Osteoblast (primary cell): ENCODE data around the gene TBC1D2B. TPM values are rescaled to one million over a fixed set of nuclear protein-coding genes. Genes with fewer than 3 reads are reported as not detected.

Experiments
- DNase-seq: peaks from one replicate; pipeline ENCODE4 v3.0.0; 2011; ENCODE audit warnings: low spot score, mixed read lengths; ENCODE audit not compliant: insufficient read length; ENCODE audit errors: missing footprints
- H2AFZ ChIP-seq: 2 replicates; pipeline ENCODE4 v1.6.0; 2011; ENCODE audit warnings: mild to moderate bottlenecking, low read length
- H3K27ac ChIP-seq: 2 replicates; pipeline ENCODE4 v1.5.1; 2011; ENCODE audit warnings: mild to moderate bottlenecking, low read depth, low read length, moderate library complexity
- H3K27me3 ChIP-seq: 2 replicates; pipeline ENCODE4 v1.6.0; 2012; ENCODE audit warnings: mild to moderate bottlenecking, control low read depth, inconsistent platforms, low read length, moderate library complexity; ENCODE audit not compliant: insufficient read depth
- H3K36me3 ChIP-seq: 2 replicates; pipeline ENCODE4 v1.5.1; 2011; ENCODE audit warnings: mild to moderate bottlenecking, low read length, control low read depth, moderate library complexity; ENCODE audit not compliant: insufficient read depth
- H3K4me1 ChIP-seq: 2 replicates; pipeline ENCODE4 v1.5.1; 2011; ENCODE audit warnings: mild to moderate bottlenecking, low read length, control low read depth, moderate library complexity; ENCODE audit not compliant: insufficient read depth
- H3K4me2 ChIP-seq: 2 replicates; pipeline ENCODE4 v1.6.0; 2011; ENCODE audit warnings: mild to moderate bottlenecking, low read length; ENCODE audit not compliant: insufficient read depth
- H3K4me3 ChIP-seq: fragments of 200-600 bp; sonication (generic); 3 replicates; pipeline ENCODE4 v1.5.1; 2012; ENCODE audit warnings: mild to moderate bottlenecking, low read length, inconsistent platforms; ENCODE audit not compliant: insufficient read depth
- H3K79me2 ChIP-seq: 2 replicates; pipeline ENCODE4 v1.6.0; 2012; ENCODE audit warnings: mild to moderate bottlenecking, low read length, control low read depth, inconsistent platforms; ENCODE audit not compliant: insufficient read depth
- H3K9me3 ChIP-seq: 2 replicates; pipeline ENCODE4 v1.5.1; 2011; ENCODE audit warnings: low read depth, low read length, control low read depth
- H4K20me1 ChIP-seq: 2 replicates; pipeline ENCODE4 v1.6.0; 2012; ENCODE audit warnings: mild to moderate bottlenecking, low read length, control low read depth; ENCODE audit not compliant: insufficient read depth
- total RNA-seq: library from RNA; depleted of rRNA; stranded (reverse); fragments of >200 nt; gene quantifications from 2 replicates; pipeline ENCODE4 v1.2.3, GENCODE V29; 2012
- TF ChIP-seq, protein P1 (sequence below): IDR thresholded peaks from 2 replicates; pipeline ENCODE4 v1.5.1; 2011; ENCODE audit warnings: mild to moderate bottlenecking, low read depth, low read length, moderate library complexity; ENCODE audit errors: extremely low read depth

Gene TBC1D2B
- total RNA-seq, 1 donor, result 58.3 TPM

DNA sequence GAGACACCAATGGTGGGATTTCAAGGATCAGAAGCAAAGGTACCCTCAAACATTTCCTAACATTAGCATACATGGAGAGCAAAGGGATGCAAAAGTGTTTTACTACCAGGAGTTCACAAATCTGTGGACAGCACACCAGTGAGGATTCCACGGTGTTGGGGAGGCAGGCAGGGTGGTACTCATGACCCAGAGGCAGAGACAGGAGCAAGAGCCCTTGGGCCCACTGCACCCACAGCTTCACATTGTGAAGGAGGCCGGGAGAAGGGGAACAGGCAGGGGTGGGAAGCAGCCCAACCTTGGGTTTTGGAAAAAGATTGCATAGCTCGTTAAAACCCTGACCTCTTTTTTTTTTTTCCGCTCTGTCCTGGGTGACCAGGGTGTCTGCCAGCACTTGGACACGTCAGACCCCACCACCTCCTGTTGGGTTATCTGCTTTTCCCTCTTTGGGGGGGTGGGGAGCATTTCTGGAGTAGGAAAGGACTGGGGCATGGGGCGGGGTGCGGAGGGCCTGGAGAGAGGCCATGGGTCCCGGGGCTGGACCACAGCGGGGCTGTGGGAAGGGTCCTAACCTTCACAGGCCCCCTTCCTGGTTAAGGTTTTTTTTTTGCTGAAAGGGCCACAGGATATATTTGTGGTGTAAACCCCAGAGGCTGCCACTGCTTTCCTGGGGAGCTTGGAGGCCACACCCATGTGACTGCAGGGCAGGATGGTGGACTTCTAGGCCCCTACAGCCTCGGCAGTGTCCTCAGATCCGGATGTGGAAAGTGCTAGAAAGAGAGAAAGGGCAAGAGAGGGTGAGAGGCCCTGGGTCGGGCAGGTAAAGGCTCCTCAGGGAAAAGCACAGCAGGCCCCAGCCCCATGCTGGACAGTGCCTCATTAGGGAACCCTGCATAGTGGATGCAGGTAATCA lies 27.3 kb upstream of the TBC1D2B start:
- Histone ChIP-seq H3K27me3 (no peaks in the 10 kb centered on the region), H2AFZ (no peak overlapping the region), H3K9me3 (no peaks in the 10 kb centered on the region), H3K27ac (no peak overlapping the region), H3K4me1 (peaks cover 5% of the 10 kb centered on the region), H3K36me3 (no peaks in the 10 kb centered on the region), H3K4me2 (no peak overlapping the region), H3K4me3 (no peak overlapping the region), H3K79me2 (no peaks in the 10 kb centered on the region), H4K20me1 (no peaks in the 10 kb centered on the region)
- no peak for DNase-seq
- TF ChIP-seq, protein P1, sequence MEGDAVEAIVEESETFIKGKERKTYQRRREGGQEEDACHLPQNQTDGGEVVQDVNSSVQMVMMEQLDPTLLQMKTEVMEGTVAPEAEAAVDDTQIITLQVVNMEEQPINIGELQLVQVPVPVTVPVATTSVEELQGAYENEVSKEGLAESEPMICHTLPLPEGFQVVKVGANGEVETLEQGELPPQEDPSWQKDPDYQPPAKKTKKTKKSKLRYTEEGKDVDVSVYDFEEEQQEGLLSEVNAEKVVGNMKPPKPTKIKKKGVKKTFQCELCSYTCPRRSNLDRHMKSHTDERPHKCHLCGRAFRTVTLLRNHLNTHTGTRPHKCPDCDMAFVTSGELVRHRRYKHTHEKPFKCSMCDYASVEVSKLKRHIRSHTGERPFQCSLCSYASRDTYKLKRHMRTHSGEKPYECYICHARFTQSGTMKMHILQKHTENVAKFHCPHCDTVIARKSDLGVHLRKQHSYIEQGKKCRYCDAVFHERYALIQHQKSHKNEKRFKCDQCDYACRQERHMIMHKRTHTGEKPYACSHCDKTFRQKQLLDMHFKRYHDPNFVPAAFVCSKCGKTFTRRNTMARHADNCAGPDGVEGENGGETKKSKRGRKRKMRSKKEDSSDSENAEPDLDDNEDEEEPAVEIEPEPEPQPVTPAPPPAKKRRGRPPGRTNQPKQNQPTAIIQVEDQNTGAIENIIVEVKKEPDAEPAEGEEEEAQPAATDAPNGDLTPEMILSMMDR, result no peak

DNA sequence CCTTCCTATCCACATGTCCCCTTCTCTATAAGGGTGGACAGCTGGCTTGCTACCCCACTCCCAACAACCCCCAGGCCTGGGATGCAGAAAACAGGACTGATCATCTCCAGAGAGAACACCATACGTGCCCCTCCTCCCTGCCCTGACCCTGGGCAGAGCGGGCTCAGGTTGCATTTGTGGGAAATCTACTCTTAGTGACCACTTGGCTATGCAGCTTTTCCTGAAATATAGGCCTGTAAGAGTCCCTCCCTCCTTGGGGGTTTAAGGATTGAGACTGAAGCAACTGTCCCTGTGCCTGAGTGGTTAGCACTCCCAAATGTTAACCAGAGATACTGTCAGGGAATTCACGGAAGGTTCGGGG lies 26.6 kb upstream of the TBC1D2B start:
- Histone ChIP-seq H3K9me3 (no peaks in the 10 kb centered on the region), H3K4me2 (no peak overlapping the region), H3K36me3 (no peaks in the 10 kb centered on the region), H2AFZ (no peak overlapping the region), H3K27ac (no peak overlapping the region), H3K27me3 (no peaks in the 10 kb centered on the region), H3K4me3 (no peak overlapping the region), H3K79me2 (no peaks in the 10 kb centered on the region), H3K4me1 (peaks cover 5% of the 10 kb centered on the region), H4K20me1 (no peaks in the 10 kb centered on the region)
- no peak for DNase-seq
- TF ChIP-seq, protein P1, result no peak

DNA sequence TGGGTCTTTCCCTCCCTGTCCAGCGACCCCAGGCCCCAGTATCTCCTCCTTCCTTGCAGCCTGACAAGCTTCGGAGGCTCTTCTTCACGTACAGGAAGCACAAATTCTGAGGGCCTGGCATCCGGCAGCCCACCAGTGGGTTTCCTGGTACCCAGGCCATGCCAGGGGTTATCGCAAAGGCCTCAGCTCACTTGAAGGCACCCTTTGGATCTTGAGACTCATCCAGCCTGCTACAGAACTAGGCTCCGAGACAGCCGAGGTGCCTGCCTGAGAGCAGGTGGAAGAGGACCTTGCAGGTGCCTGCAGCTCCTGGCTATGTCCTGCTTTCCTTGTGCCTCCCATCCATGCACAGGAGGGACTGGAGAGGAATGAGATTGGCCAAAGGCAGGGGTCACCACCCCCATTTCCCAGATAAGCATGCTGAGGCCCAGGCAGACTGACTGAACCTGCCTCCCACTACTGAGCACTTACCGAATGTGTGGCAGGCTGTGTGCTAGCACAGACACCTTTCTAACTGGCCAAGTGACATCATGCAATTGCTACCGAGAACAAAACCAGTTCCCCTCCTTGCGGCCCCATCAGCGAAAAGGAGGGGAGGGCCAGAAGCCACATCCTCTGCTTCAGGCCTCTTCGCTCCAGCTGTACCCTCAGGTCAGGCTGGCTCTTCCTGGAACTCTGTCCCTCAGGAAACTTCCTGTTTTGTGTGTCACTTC lies 26.1 kb upstream of the TBC1D2B start:
- no peaks in the 10 kb centered on the region for H3K79me2 ChIP-seq
- no peaks in the 10 kb centered on the region for H3K9me3 ChIP-seq
- H2AFZ ChIP-seq, result no peak overlapping the region
- TF ChIP-seq, protein P1, result no peak
- no peaks in the 10 kb centered on the region for H4K20me1 ChIP-seq
- H3K27me3 ChIP-seq, result no peaks in the 10 kb centered on the region
- no peak overlapping the region for H3K4me3 ChIP-seq
- H3K27ac ChIP-seq, result no peak overlapping the region
- H3K4me2 ChIP-seq, result no peak overlapping the region
- peaks cover 5% of the 10 kb centered on the region for H3K4me1 ChIP-seq
- no peaks in the 10 kb centered on the region for H3K36me3 ChIP-seq
- no peak for DNase-seq

DNA sequence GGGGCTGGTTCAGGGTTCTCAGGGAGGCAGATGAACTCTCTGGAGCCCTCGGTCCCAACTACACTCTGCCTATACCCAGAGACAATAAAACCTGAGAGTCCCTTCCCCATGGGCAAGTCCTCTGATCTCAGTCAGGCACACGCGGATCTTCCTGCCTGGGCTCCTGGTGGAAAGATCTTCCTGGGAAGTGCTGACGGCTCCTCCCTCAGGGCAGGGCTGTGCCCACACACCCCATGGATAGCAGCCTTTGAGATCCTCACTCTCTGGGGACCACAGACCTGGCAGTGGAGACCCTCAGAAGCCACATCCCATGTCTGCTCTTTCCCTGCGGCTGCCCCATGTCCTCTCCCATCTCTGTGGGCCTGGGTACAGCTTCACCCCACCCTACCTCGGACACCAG lies 25.2 kb upstream of the TBC1D2B start:
- Histone ChIP-seq H2AFZ (no peak overlapping the region), H4K20me1 (no peaks in the 10 kb centered on the region)
- TF ChIP-seq, protein P1, result no peak

More for the DNA sequence above, 25.2 kb upstream of the TBC1D2B start:
- no peaks in the 10 kb centered on the region for H3K9me3 ChIP-seq
- no peaks in the 10 kb centered on the region for H3K27me3 ChIP-seq
- no peaks in the 10 kb centered on the region for H3K36me3 ChIP-seq
- peaks cover 5% of the 10 kb centered on the region for H3K4me1 ChIP-seq
- no peak for DNase-seq
- H3K4me3 ChIP-seq, result no peak overlapping the region
- H3K4me2 ChIP-seq, result no peak overlapping the region
- H3K79me2 ChIP-seq, result no peaks in the 10 kb centered on the region
- H3K27ac ChIP-seq, result no peak overlapping the region
